SK-N-SH (cell line): ENCODE results near the gene PPM1N. TPM values are rescaled to one million over a fixed set of nuclear protein-coding genes. Genes with fewer than 3 reads are reported as not detected.

ENCODE experiments used
- CTCF ChIA-PET: fragments of 300-600, 350-600 bp; formaldehyde crosslinking; extraction: SDS; loops from one replicate; lab custom pipeline; 2021; lab: Yijun Ruan, JAX
- POLR2A ChIA-PET: fragments of 350-600 bp; sonication (Branson Sonifier 250); formaldehyde crosslinking; extraction: SDS; loops from one replicate; lab custom pipeline; 2020; ENCODE audit warnings: antibody characterized with exemption, inconsistent platforms; lab: Yijun Ruan, JAX
- DNase-seq: peaks from one replicate; pipeline ENCODE4 v3.0.0; 2012
- H2AFZ ChIP-seq: fragments of 200-600 bp; sonication (generic); 2 replicates; pipeline ENCODE4 v1.8.1; 2016; ENCODE audit warnings: antibody characterized with exemption, mild to moderate bottlenecking, low read depth
- H3F3A ChIP-seq: fragments of 200-600 bp; sonication (generic); replicated peaks from 2 replicates; pipeline ENCODE3; 2016; ENCODE audit warnings: antibody characterized with exemption, mild to moderate bottlenecking; ENCODE audit not compliant: insufficient read depth
- H3K27ac ChIP-seq, 2 experiments: fragments of 200-500 bp in 1 of 2; fragments of 200-600 bp in 1 of 2; sonication (Bioruptor generic) in 1 of 2; sonication (generic), shearing (Covaris generic) in 1 of 2; 2 replicates each; pipeline versions ENCODE4 v1.5.1 to v1.6.1; 2014 to 2016; ENCODE audit warnings: low read depth in 2 of 2, inconsistent platforms in 1 of 2, low read length in 1 of 2, mild to moderate bottlenecking in 1 of 2, mixed read lengths in 1 of 2
- H3K27me3 ChIP-seq: fragments of 200-600 bp; sonication (generic), shearing (Covaris generic); 2 replicates; pipeline ENCODE4 v1.6.1; 2016; ENCODE audit warnings: mixed run types; ENCODE audit not compliant: insufficient read depth
- H3K36me3 ChIP-seq, 2 experiments: fragments of 200-500 bp in 1 of 2; fragments of 200-600 bp in 1 of 2; sonication (Bioruptor generic) in 1 of 2; sonication (generic) in 1 of 2; replicated peaks in 1 of 2; 2 replicates each; pipeline versions ENCODE3 to v1.5.1; 2014 to 2016; ENCODE audit warnings: low read length in 1 of 2, mild to moderate bottlenecking in 1 of 2; ENCODE audit not compliant: insufficient read depth in 2 of 2, control insufficient read depth in 1 of 2
- H3K4me1 ChIP-seq, 2 experiments: fragments of 200-500 bp in 1 of 2; fragments of 200-600 bp in 1 of 2; sonication (Bioruptor generic) in 1 of 2; sonication (generic), shearing (Covaris generic) in 1 of 2; 2 replicates each; pipeline versions ENCODE4 v1.5.1 to v1.6.1; 2014 to 2016; ENCODE audit warnings: low read depth in 1 of 2, low read length in 1 of 2, mixed run types in 1 of 2; ENCODE audit not compliant: insufficient read depth in 2 of 2, control insufficient read depth in 1 of 2
- H3K4me2 ChIP-seq: fragments of 200-600 bp; sonication (generic), shearing (Covaris generic); 2 replicates; pipeline ENCODE4 v1.6.1; 2017; ENCODE audit warnings: mixed run types
- H3K4me3 ChIP-seq, 2 experiments: fragments of 200-500 bp in 1 of 2; fragments of 200-600 bp in 1 of 2; sonication (Bioruptor generic) in 1 of 2; sonication (generic), shearing (Covaris generic) in 1 of 2; 2 replicates each; pipeline versions ENCODE4 v1.5.1 to v1.8.1; 2014 to 2016; ENCODE audit warnings: low read depth in 2 of 2, inconsistent platforms in 1 of 2, low read length in 1 of 2, mild to moderate bottlenecking in 1 of 2, mixed read lengths in 1 of 2, moderate library complexity in 1 of 2
- H3K79me2 ChIP-seq: fragments of 200-600 bp; sonication (generic); 2 replicates; pipeline ENCODE4 v1.8.1; 2017; ENCODE audit warnings: mild to moderate bottlenecking; ENCODE audit not compliant: insufficient read depth
- H3K9ac ChIP-seq: fragments of 200-600 bp; sonication (generic); 2 replicates; pipeline ENCODE4 v1.6.1; 2017; ENCODE audit warnings: mixed run types
- H3K9me2 ChIP-seq: fragments of 200-600 bp; sonication (generic); 2 replicates; pipeline ENCODE4 v1.6.1; 2017; ENCODE audit warnings: mixed run types
- H3K9me3 ChIP-seq: fragments of 200-600 bp; sonication (generic); 2 replicates; pipeline ENCODE4 v1.6.1; 2017; ENCODE audit warnings: mixed run types, mild to moderate bottlenecking, moderate library complexity
- H4K20me1 ChIP-seq: fragments of 200-600 bp; sonication (generic); 2 replicates; pipeline ENCODE4 v1.6.1; 2017; ENCODE audit warnings: mild to moderate bottlenecking, mixed run types; ENCODE audit not compliant: insufficient read depth
- EZH2phosphoT487 ChIP-seq: fragments of 200-600 bp; sonication (generic); IDR thresholded peaks from 2 replicates; pipeline ENCODE4 v1.6.1; 2017; ENCODE audit warnings: low read depth, mixed run types, mild to moderate bottlenecking, antibody characterized with exemption, moderate library complexity, borderline replicate concordance
- FOSL2 ChIP-seq: IDR thresholded peaks from 2 replicates; pipeline ENCODE4 v1.4.0; 2012; ENCODE audit warnings: low read depth, mild to moderate bottlenecking, moderate library complexity, borderline replicate concordance
- FOXJ3 ChIP-seq: sonication (generic); formaldehyde crosslinking; IDR thresholded peaks from 2 replicates; pipeline ENCODE4 v1.5.1; 2020; ENCODE audit warnings: mild to moderate bottlenecking, missing genetic modification reagents
- FOXM1 ChIP-seq: IDR thresholded peaks from 2 replicates; pipeline ENCODE4 v1.4.0; 2012; ENCODE audit warnings: low read depth, mild to moderate bottlenecking
- GABPA ChIP-seq: IDR thresholded peaks from 2 replicates; pipeline ENCODE4 v1.4.0; 2012; ENCODE audit warnings: low read depth, mild to moderate bottlenecking
- GATA2 ChIP-seq: sonication (generic); formaldehyde crosslinking; IDR thresholded peaks from 2 replicates; pipeline ENCODE4 v1.5.0; 2020; ENCODE audit warnings: mild to moderate bottlenecking, missing genetic modification reagents
- JUND ChIP-seq: IDR thresholded peaks from 2 replicates; pipeline ENCODE4 v1.4.0; 2012
- NRF1 ChIP-seq: IDR thresholded peaks from 2 replicates; pipeline ENCODE4 v1.6.1; 2012; ENCODE audit warnings: low read depth, mild to moderate bottlenecking, low read length
- RAD21 ChIP-seq: IDR thresholded peaks from 2 replicates; pipeline ENCODE4 v1.6.1; 2012; ENCODE audit warnings: mild to moderate bottlenecking, low read length
- RCOR1 ChIP-seq: fragments of 150-350 bp; IDR thresholded peaks from 2 replicates; pipeline ENCODE4 v1.6.1; 2017; ENCODE audit warnings: antibody characterized with exemption, low read length
- RFX5 ChIP-seq: IDR thresholded peaks from 2 replicates; pipeline ENCODE4 v1.6.1; 2012; ENCODE audit warnings: mild to moderate bottlenecking, improper control_type of control experiment, low read length
- SIN3A ChIP-seq: IDR thresholded peaks from 2 replicates; pipeline ENCODE4 v1.6.1; 2012; ENCODE audit warnings: low read depth, mild to moderate bottlenecking, low read length, moderate library complexity, borderline replicate concordance
- TAF1 ChIP-seq: IDR thresholded peaks from 2 replicates; pipeline ENCODE4 v1.6.1; 2012; ENCODE audit warnings: low read depth, mild to moderate bottlenecking, low read length, moderate library complexity, borderline replicate concordance
- TCF12 ChIP-seq: IDR thresholded peaks from 2 replicates; pipeline ENCODE4 v1.4.0; 2012
- TEAD4 ChIP-seq: IDR thresholded peaks from 2 replicates; pipeline ENCODE4 v1.4.0; 2012; ENCODE audit warnings: mild to moderate bottlenecking, borderline replicate concordance; ENCODE audit not compliant: insufficient read depth
- WGBS: methylation state at CpG from one replicate; pipeline ENCODE4 v1.1.6; 2017; ENCODE audit warnings: low lambda C conversion rate; 5-methylcytosine and 5-hydroxymethylcytosine counted together
- polyA plus RNA-seq, 3 experiments: library from polyadenylated mRNA; depleted of rRNA; stranded (reverse); fragments of >200 nt; gene quantifications; 2 replicates each; pipeline ENCODE4 v1.2.3, GENCODE V29; 2012
- TF ChIP-seq, protein P1 (sequence below): IDR thresholded peaks from 2 replicates; pipeline ENCODE4 v1.4.0; 2012; ENCODE audit warnings: low read depth, borderline replicate concordance
- TF ChIP-seq, protein P2 (sequence below): IDR thresholded peaks from 2 replicates; pipeline ENCODE4 v1.4.0; 2012; ENCODE audit warnings: low read depth, borderline replicate concordance
- TF ChIP-seq, protein P3 (sequence below): IDR thresholded peaks from 2 replicates; pipeline ENCODE4; 2012
- TF ChIP-seq, protein P4 (sequence below): IDR thresholded peaks from 2 replicates; pipeline ENCODE4 v1.4.0; 2012; ENCODE audit warnings: low read depth
- TF ChIP-seq, protein P5 (sequence below): IDR thresholded peaks from 2 replicates; pipeline ENCODE4 v1.6.1; 2012; ENCODE audit warnings: mild to moderate bottlenecking, low read depth, low read length, moderate library complexity

Gene PPM1N, protein sequence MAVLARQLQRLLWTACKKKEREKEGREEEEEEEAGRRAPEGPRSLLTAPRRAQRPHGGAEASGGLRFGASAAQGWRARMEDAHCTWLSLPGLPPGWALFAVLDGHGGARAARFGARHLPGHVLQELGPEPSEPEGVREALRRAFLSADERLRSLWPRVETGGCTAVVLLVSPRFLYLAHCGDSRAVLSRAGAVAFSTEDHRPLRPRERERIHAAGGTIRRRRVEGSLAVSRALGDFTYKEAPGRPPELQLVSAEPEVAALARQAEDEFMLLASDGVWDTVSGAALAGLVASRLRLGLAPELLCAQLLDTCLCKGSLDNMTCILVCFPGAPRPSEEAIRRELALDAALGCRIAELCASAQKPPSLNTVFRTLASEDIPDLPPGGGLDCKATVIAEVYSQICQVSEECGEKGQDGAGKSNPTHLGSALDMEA
- polyA plus RNA-seq (2012; rRNA removed) = 10.3 and 10.9 TPM in 2 replicates
- polyA plus RNA-seq (2012; cell fraction: cytosol; rRNA removed) = 6.8 and 8.2 TPM in 2 replicates
- polyA plus RNA-seq (2012; cell fraction: nucleus; rRNA removed) = 19.9 and 24.3 TPM in 2 replicates

DNA sequence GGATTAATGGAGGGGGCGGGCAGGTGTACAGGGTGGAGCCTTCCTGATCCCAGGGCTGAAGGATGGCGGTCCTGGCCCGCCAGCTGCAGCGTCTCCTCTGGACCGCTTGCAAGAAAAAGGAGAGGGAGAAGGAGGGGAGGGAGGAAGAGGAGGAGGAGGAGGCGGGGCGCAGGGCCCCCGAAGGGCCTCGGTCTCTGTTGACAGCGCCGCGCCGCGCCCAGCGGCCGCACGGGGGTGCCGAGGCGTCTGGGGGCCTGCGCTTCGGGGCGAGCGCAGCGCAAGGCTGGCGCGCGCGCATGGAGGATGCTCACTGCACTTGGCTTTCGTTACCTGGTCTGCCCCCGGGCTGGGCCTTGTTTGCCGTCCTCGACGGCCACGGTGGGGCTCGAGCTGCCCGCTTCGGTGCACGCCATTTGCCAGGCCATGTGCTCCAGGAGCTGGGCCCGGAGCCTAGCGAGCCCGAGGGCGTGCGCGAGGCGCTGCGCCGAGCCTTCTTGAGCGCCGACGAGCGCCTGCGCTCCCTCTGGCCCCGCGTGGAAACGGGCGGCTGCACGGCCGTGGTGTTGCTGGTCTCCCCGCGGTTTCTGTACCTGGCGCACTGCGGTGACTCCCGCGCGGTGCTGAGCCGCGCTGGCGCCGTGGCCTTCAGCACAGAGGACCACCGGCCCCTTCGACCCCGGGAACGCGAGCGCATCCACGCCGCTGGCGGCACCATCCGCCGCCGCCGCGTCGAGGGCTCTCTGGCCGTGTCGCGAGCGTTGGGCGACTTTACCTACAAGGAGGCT lies at the start of gene PPM1N:
Gene PPM1N (plus strand): TSS at position 33 of the 785 bp plus-strand sequence. CDS start 30 bp downstream, at position 63.
- H3F3A ChIP-seq = peaks cover 5% of the 10 kb centered on the region
- no peak for DNase-seq
- H3K4me3 ChIP-seq = peak within 1 kb of the TSS; percentile 61 to 79
- H3K27me3 ChIP-seq = no peaks in the 10 kb centered on the region
- TF ChIP-seq, protein P1, sequence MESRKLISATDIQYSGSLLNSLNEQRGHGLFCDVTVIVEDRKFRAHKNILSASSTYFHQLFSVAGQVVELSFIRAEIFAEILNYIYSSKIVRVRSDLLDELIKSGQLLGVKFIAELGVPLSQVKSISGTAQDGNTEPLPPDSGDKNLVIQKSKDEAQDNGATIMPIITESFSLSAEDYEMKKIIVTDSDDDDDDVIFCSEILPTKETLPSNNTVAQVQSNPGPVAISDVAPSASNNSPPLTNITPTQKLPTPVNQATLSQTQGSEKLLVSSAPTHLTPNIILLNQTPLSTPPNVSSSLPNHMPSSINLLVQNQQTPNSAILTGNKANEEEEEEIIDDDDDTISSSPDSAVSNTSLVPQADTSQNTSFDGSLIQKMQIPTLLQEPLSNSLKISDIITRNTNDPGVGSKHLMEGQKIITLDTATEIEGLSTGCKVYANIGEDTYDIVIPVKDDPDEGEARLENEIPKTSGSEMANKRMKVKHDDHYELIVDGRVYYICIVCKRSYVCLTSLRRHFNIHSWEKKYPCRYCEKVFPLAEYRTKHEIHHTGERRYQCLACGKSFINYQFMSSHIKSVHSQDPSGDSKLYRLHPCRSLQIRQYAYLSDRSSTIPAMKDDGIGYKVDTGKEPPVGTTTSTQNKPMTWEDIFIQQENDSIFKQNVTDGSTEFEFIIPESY = no peak
- TF ChIP-seq, protein P2, sequence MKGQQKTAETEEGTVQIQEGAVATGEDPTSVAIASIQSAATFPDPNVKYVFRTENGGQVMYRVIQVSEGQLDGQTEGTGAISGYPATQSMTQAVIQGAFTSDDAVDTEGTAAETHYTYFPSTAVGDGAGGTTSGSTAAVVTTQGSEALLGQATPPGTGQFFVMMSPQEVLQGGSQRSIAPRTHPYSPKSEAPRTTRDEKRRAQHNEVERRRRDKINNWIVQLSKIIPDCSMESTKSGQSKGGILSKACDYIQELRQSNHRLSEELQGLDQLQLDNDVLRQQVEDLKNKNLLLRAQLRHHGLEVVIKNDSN = no peak
- TF ChIP-seq GABPA = no peak
- no peak for TF ChIP-seq RFX5
- TF ChIP-seq GATA2 (CRISPR knock-in tag) = no peak
- TF ChIP-seq FOSL2 = no peak
- no peak for TF ChIP-seq EZH2phosphoT487
- TF ChIP-seq, protein P3, sequence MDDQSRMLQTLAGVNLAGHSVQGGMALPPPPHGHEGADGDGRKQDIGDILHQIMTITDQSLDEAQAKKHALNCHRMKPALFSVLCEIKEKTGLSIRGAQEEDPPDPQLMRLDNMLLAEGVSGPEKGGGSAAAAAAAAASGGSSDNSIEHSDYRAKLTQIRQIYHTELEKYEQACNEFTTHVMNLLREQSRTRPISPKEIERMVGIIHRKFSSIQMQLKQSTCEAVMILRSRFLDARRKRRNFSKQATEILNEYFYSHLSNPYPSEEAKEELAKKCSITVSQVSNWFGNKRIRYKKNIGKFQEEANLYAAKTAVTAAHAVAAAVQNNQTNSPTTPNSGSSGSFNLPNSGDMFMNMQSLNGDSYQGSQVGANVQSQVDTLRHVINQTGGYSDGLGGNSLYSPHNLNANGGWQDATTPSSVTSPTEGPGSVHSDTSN = no peak
- TF ChIP-seq, protein P4, sequence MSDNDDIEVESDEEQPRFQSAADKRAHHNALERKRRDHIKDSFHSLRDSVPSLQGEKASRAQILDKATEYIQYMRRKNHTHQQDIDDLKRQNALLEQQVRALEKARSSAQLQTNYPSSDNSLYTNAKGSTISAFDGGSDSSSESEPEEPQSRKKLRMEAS = no peak
- TF ChIP-seq TEAD4 = no peak
- TF ChIP-seq NRF1 = no peak
- TF ChIP-seq, protein P5, sequence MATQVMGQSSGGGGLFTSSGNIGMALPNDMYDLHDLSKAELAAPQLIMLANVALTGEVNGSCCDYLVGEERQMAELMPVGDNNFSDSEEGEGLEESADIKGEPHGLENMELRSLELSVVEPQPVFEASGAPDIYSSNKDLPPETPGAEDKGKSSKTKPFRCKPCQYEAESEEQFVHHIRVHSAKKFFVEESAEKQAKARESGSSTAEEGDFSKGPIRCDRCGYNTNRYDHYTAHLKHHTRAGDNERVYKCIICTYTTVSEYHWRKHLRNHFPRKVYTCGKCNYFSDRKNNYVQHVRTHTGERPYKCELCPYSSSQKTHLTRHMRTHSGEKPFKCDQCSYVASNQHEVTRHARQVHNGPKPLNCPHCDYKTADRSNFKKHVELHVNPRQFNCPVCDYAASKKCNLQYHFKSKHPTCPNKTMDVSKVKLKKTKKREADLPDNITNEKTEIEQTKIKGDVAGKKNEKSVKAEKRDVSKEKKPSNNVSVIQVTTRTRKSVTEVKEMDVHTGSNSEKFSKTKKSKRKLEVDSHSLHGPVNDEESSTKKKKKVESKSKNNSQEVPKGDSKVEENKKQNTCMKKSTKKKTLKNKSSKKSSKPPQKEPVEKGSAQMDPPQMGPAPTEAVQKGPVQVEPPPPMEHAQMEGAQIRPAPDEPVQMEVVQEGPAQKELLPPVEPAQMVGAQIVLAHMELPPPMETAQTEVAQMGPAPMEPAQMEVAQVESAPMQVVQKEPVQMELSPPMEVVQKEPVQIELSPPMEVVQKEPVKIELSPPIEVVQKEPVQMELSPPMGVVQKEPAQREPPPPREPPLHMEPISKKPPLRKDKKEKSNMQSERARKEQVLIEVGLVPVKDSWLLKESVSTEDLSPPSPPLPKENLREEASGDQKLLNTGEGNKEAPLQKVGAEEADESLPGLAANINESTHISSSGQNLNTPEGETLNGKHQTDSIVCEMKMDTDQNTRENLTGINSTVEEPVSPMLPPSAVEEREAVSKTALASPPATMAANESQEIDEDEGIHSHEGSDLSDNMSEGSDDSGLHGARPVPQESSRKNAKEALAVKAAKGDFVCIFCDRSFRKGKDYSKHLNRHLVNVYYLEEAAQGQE = no peak
- TF ChIP-seq TCF12 = no peak
- no peak for TF ChIP-seq JUND
- TF ChIP-seq SIN3A = no peak
- TF ChIP-seq FOXM1 = no peak
- TF ChIP-seq RAD21 = no peak
- TF ChIP-seq FOXJ3 (CRISPR knock-in tag) = no peak
- no peak for TF ChIP-seq RCOR1
- TF ChIP-seq TAF1 = no peak
- TF ChIP-seq, all 33 proteins: peak for 0
- Histone ChIP-seq H3K79me2 (no peaks in the 10 kb centered on the region), H4K20me1 (peaks cover 13% of the 10 kb centered on the region; the same call in 1 of the 2 replicates), H3K4me1 (peaks cover 3 to 16% of the 10 kb centered on the region in 2 experiments; a peak in 2 of 4 replicates), H3K9ac (peak within 1 kb of the TSS; percentile 65), H3K9me2 (no peaks in the 10 kb centered on the region), H3K4me2 (peak within 1 kb of the TSS; percentile 84), H3K27ac (peak within 1 kb of the TSS; percentile 33 to 77; a peak in 2 of 4 replicates), H2AFZ (peak within 1 kb of the TSS; percentile 95), H3K36me3 (no peaks in the 10 kb centered on the region), H3K9me3 (no peaks in the 10 kb centered on the region)
- ChIA-PET CTCF (interaction anchor here (1.0 to 7.8 kb wide), 5 partner anchors 13 to 1230 kb away, joined by 3 to 97 read pairs (median 12); no protein-coding TSS in a partner anchor), POLR2A (interaction anchor here (1.1 kb wide), 1 partner anchor 13 kb away, joined by 3 read pairs; no protein-coding TSS in a partner anchor)
- WGBS = 81% methylated on average over 25 of the region's 89 CpGs
